KOPT-K1 (cell line): ENCODE results near the gene ALDH16A1.

Source experiments
- H3K27ac ChIP-seq: fragments of 200-600 bp; sonication (generic); 2 replicates; pipeline ENCODE4 v1.5.1; 2016; ENCODE audit warnings: antibody characterized with exemption, mild to moderate bottlenecking, low read depth, low read length; ENCODE audit not compliant: poor library complexity, severe bottlenecking
- H3K36me3 ChIP-seq: fragments of 200-600 bp; sonication (generic); 2 replicates; pipeline ENCODE4 v1.5.1; 2017; ENCODE audit warnings: antibody characterized with exemption, mild to moderate bottlenecking, low read length, moderate library complexity; ENCODE audit not compliant: insufficient read depth
- H3K9me3 ChIP-seq: fragments of 200-600 bp; sonication (generic); 2 replicates; pipeline ENCODE4 v1.5.1; 2017; ENCODE audit warnings: antibody characterized with exemption, low read length, mild to moderate bottlenecking; ENCODE audit not compliant: insufficient read depth, poor library complexity, severe bottlenecking

The ALDH16A1 gene

GRCh38 chr19:49475995-49476880 lies 23.2 kb downstream of the ALDH16A1 start:
- no peaks in the 10 kb centered on the region; the same call in 1 of the 2 replicates for H3K36me3 ChIP-seq
- peak overlapping the region; percentile 85 for H3K27ac ChIP-seq
- no peaks in the 10 kb centered on the region for H3K9me3 ChIP-seq

GRCh38 chr19:49479975-49480628 lies 27.1 kb downstream of the ALDH16A1 start:
- Histone ChIP-seq H3K36me3 (peaks cover 14% of the 10 kb centered on the region; the same call in 1 of the 2 replicates), H3K27ac (no peak overlapping the region)

GRCh38 chr19:49481020-49481683 lies 28.1 kb downstream of the ALDH16A1 start:
- Histone ChIP-seq H3K27ac (no peak overlapping the region), H3K36me3 (peaks cover 14% of the 10 kb centered on the region; the same call in 1 of the 2 replicates), H3K9me3 (no peaks in the 10 kb centered on the region)

More at GRCh38 chr19:49479975-49480628, 27.1 kb downstream of the ALDH16A1 start:
- no peaks in the 10 kb centered on the region for H3K9me3 ChIP-seq

GRCh38 chr19:49486232-49486631 lies 33.2 kb downstream of the ALDH16A1 start:
- Histone ChIP-seq H3K27ac (peak overlapping the region; percentile 88), H3K36me3 (peaks cover 50% of the 10 kb centered on the region), H3K9me3 (no peaks in the 10 kb centered on the region)

- Histone ChIP-seq H3K36me3 (peaks cover 55% of the 10 kb centered on the region), H3K9me3 (no peaks in the 10 kb centered on the region), H3K27ac (peak overlapping the region; percentile 88)
Observed at GRCh38 chr19:49486710-49487276, 33.8 kb downstream of the ALDH16A1 start.

- H3K27ac ChIP-seq: peak within 1 kb of the TSS; percentile 88
- peaks cover 56% of the 10 kb centered on the region for H3K36me3 ChIP-seq
- H3K9me3 ChIP-seq: no peaks in the 10 kb centered on the region
Observed at GRCh38 chr19:49487277-49488045, 34.4 kb downstream of the ALDH16A1 start, which contains the start of gene RPL13A. Gene RPL13A (plus strand): TSS chr19:49487608. CDS start chr19:49487630, 22 bp downstream.

- no peaks in the 10 kb centered on the region for H3K9me3 ChIP-seq
- peaks cover 59% of the 10 kb centered on the region for H3K36me3 ChIP-seq
- H3K27ac ChIP-seq: peak overlapping the region; percentile 88
Observed at GRCh38 chr19:49488046-49488862, 35.2 kb downstream of the ALDH16A1 start.

- Histone ChIP-seq H3K9me3 (no peaks in the 10 kb centered on the region), H3K27ac (peak overlapping the region; percentile 88), H3K36me3 (peaks cover 59% of the 10 kb centered on the region)
Observed at GRCh38 chr19:49488863-49489537, 36.0 kb downstream of the ALDH16A1 start.

GRCh38 chr19:49489601-49490167 lies 36.7 kb downstream of the ALDH16A1 start:
- Histone ChIP-seq H3K36me3 (peaks cover 59% of the 10 kb centered on the region), H3K27ac (peak overlapping the region; percentile 88), H3K9me3 (no peaks in the 10 kb centered on the region)

- Histone ChIP-seq H3K36me3 (peaks cover 59% of the 10 kb centered on the region), H3K27ac (peak overlapping the region; percentile 88), H3K9me3 (no peaks in the 10 kb centered on the region)
Observed at GRCh38 chr19:49490287-49491029, 37.4 kb downstream of the ALDH16A1 start.

GRCh38 chr19:49491030-49491803 lies 38.2 kb downstream of the ALDH16A1 start:
- peaks cover 59% of the 10 kb centered on the region for H3K36me3 ChIP-seq
- no peak overlapping the region for H3K27ac ChIP-seq
- H3K9me3 ChIP-seq: no peaks in the 10 kb centered on the region
